ENCODE measurements around the gene OR52N2.

DNA sequence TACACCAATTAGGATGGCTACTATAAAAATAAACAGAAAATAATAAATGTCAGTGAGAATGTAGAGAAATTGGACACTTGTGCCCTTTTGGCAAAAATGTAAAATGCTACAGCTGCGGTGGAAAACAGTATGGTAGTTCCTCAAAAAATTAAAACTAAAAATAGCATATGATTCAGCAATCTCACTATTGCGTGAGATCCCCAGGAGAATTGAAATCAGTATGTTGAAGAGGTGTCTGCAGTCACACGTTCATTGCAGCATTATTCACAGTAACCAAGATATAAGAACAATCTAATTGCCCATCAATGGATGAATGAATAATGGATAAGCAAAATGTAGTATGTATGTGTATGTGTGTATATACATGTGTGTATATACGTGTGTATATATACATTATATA lies 6.8 kb downstream of the OR52N2 start:
- TF ChIP-seq POLR2A (IDR thresholded peaks at IDR 0.05), result no peak
- TF ChIP-seq, protein P1, sequence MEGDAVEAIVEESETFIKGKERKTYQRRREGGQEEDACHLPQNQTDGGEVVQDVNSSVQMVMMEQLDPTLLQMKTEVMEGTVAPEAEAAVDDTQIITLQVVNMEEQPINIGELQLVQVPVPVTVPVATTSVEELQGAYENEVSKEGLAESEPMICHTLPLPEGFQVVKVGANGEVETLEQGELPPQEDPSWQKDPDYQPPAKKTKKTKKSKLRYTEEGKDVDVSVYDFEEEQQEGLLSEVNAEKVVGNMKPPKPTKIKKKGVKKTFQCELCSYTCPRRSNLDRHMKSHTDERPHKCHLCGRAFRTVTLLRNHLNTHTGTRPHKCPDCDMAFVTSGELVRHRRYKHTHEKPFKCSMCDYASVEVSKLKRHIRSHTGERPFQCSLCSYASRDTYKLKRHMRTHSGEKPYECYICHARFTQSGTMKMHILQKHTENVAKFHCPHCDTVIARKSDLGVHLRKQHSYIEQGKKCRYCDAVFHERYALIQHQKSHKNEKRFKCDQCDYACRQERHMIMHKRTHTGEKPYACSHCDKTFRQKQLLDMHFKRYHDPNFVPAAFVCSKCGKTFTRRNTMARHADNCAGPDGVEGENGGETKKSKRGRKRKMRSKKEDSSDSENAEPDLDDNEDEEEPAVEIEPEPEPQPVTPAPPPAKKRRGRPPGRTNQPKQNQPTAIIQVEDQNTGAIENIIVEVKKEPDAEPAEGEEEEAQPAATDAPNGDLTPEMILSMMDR (IDR thresholded peaks at IDR 0.05), result no peak
